ENCODE measurements around the gene KIF15. TPM values are rescaled to one million over a fixed set of nuclear protein-coding genes. Genes with fewer than 3 reads are reported as not detected.

KIF15 gene
- polyA plus RNA-seq, 1 donor from 2014 or later: 5.8 TPM

GRCh38 chr3:44862226-44862637, 100.6 kb downstream of the KIF15 start:
- Histone ChIP-seq H4K20me1 (ENCODE audit: insufficient read depth) (no peaks in the 10 kb centered on the region), H3K9ac (ENCODE audit: low read length) (peak overlapping the region; percentile 57), H3K79me2 (replicated peaks; ENCODE audit: insufficient read depth, low read length) (no peaks in the 10 kb centered on the region), H3K9me2 (ENCODE audit: insufficient read depth, low read length) (no peaks in the 10 kb centered on the region), H2AFZ (ENCODE audit: low read depth, low read length) (peak overlapping the region; percentile 40), H3F3A (ENCODE audit: insufficient read depth, low read length, poor library complexity, severe bottlenecking) (no peaks in the 10 kb centered on the region), H3K9me3 (ENCODE audit: low read length) (no peaks in the 10 kb centered on the region), H3K36me3 (ENCODE audit: insufficient read depth, low read length) (no peaks in the 10 kb centered on the region), H3K27me3 (ENCODE audit: insufficient read depth, low read depth, low read length) (no peaks in the 10 kb centered on the region), H3K27ac (ENCODE audit: low read length) (no peak overlapping the region), H3K4me3 (ENCODE audit: low read length) (peak overlapping the region; percentile 70), H3K4me2 (ENCODE audit: low read length) (no peak overlapping the region)
- no peak for TF ChIP-seq MXI1 (conservative IDR thresholded peaks at IDR 0.05; ENCODE audit: poor library complexity, severe bottlenecking)
- TF ChIP-seq RAD21 (conservative IDR thresholded peaks at IDR 0.05): no peak
- TF ChIP-seq REST (IDR thresholded peaks at IDR 0.05; ENCODE audit: borderline replicate concordance): no peak
- no peak for TF ChIP-seq EZH2 (IDR thresholded peaks at IDR 0.05; ENCODE audit: borderline replicate concordance, insufficient read depth, low read length, poor library complexity, severe bottlenecking)
- TF ChIP-seq EP300 (conservative IDR thresholded peaks at IDR 0.05; ENCODE audit: poor library complexity, severe bottlenecking): no peak
- no peak for TF ChIP-seq POLR2AphosphoS5 (IDR thresholded peaks at IDR 0.05)
- TF ChIP-seq CTCF (IDR thresholded peaks at IDR 0.05; ENCODE audit: poor library complexity, severe bottlenecking): no peak
- TF ChIP-seq TAF1 (IDR thresholded peaks at IDR 0.05; ENCODE audit: low read depth): no peak
- TF ChIP-seq SMC3 (conservative IDR thresholded peaks at IDR 0.05; ENCODE audit: poor library complexity): no peak

GRCh38 chr3:44865272-44866035, 103.9 kb downstream of the KIF15 start:
- Histone ChIP-seq H3K4me2 (ENCODE audit: low read length) (no peak overlapping the region), H3K9me2 (ENCODE audit: insufficient read depth, low read length) (no peaks in the 10 kb centered on the region), H4K20me1 (ENCODE audit: insufficient read depth) (no peaks in the 10 kb centered on the region), H3K79me2 (replicated peaks; ENCODE audit: insufficient read depth, low read length) (no peaks in the 10 kb centered on the region), H3K4me3 (ENCODE audit: low read length) (no peak overlapping the region), H3F3A (ENCODE audit: insufficient read depth, low read length, poor library complexity, severe bottlenecking) (no peaks in the 10 kb centered on the region), H3K27ac (ENCODE audit: low read length) (no peak overlapping the region), H3K36me3 (ENCODE audit: insufficient read depth, low read length) (no peaks in the 10 kb centered on the region), H3K27me3 (ENCODE audit: insufficient read depth, low read depth, low read length) (no peaks in the 10 kb centered on the region), H3K9ac (ENCODE audit: low read length) (no peak overlapping the region), H3K9me3 (ENCODE audit: low read length) (no peaks in the 10 kb centered on the region), H2AFZ (ENCODE audit: low read depth, low read length) (no peak overlapping the region)
- TF ChIP-seq CTCF (IDR thresholded peaks at IDR 0.05; ENCODE audit: poor library complexity, severe bottlenecking) (no peak), TAF1 (IDR thresholded peaks at IDR 0.05; ENCODE audit: low read depth) (no peak), EZH2 (IDR thresholded peaks at IDR 0.05; ENCODE audit: borderline replicate concordance, insufficient read depth, low read length, poor library complexity, severe bottlenecking) (no peak), SMC3 (conservative IDR thresholded peaks at IDR 0.05; ENCODE audit: poor library complexity) (no peak), POLR2AphosphoS5 (IDR thresholded peaks at IDR 0.05) (no peak), RAD21 (conservative IDR thresholded peaks at IDR 0.05) (no peak), MXI1 (conservative IDR thresholded peaks at IDR 0.05; ENCODE audit: poor library complexity, severe bottlenecking) (no peak), EP300 (conservative IDR thresholded peaks at IDR 0.05; ENCODE audit: poor library complexity, severe bottlenecking) (no peak), REST (IDR thresholded peaks at IDR 0.05; ENCODE audit: borderline replicate concordance) (no peak)

Measured in neural cell (in vitro differentiated cells).